Measurements from ENCODE around the gene ANKRD18B.
"Not testable (repeated sequence)": the region's sequence is repeated elsewhere in the genome, so short reads cannot be mapped to it uniquely, and the experiment has no call there.

GRCh38 chr9:33512535-33512934 is 11.5 kb upstream of the ANKRD18B start:
- TF ChIP-seq SFPQ (IDR thresholded peaks at IDR 0.05; ENCODE audit: low read depth, low read length); CREB1 (IDR thresholded peaks at IDR 0.05); CREB1 (CRISPR knock-in tag; IDR thresholded peaks at IDR 0.05); FOXP4 (CRISPR knock-in tag; IDR thresholded peaks at IDR 0.05; ENCODE audit: borderline replicate concordance); ZNF316 (IDR thresholded peaks at IDR 0.05); ZC3H11A (IDR thresholded peaks at IDR 0.05; ENCODE audit: low read depth, low read length); ZNF512 (tag; IDR thresholded peaks at IDR 0.05); FOXK2 (conservative IDR thresholded peaks at IDR 0.05 in 1 of 2, IDR thresholded peaks at IDR 0.05 in 1 of 2; ENCODE audit: low read depth in 2 of 2); ZNF408 (CRISPR knock-in tag; IDR thresholded peaks at IDR 0.05; ENCODE audit: low read depth); CHD2 (IDR thresholded peaks at IDR 0.05; ENCODE audit: low read depth, low read length); RFX5 (IDR thresholded peaks at IDR 0.05; ENCODE audit: low read depth, low read length); CREBBP (IDR thresholded peaks at IDR 0.05; ENCODE audit: low read depth, low read length); ATF6 (CRISPR knock-in tag; IDR thresholded peaks at IDR 0.05); EP300 (IDR thresholded peaks at IDR 0.05; ENCODE audit: low read length); NR2F6 (CRISPR knock-in tag; IDR thresholded peaks at IDR 0.05): not testable (repeated sequence)
